Muscle of leg (tissue), 11 donors: ENCODE results near the gene GALE. TPM values are rescaled to one million over a fixed set of nuclear protein-coding genes. Genes with fewer than 3 reads are reported as not detected.
"Not testable (repeated sequence)": the region's sequence is repeated elsewhere in the genome, so short reads cannot be mapped to it uniquely, and the experiment has no call there.

Source experiments
- DNase-seq: peaks from one replicate; pipeline ENCODE4 v3.0.0; 2013
- H3K27ac ChIP-seq: one replicate; pipeline ENCODE4 v1.5.1; 2013; ENCODE audit warnings: mild to moderate bottlenecking, low read length, control low read depth
- H3K27me3 ChIP-seq: one replicate; pipeline ENCODE4 v1.6.1; 2013; ENCODE audit warnings: low read length; ENCODE audit not compliant: control insufficient read depth, insufficient read depth
- H3K36me3 ChIP-seq: one replicate; pipeline ENCODE4 v1.6.1; 2013; ENCODE audit warnings: low read length; ENCODE audit not compliant: control insufficient read depth, insufficient read depth
- H3K4me1 ChIP-seq: one replicate; pipeline ENCODE4 v1.6.1; 2013; ENCODE audit warnings: low read length; ENCODE audit not compliant: control insufficient read depth, insufficient read depth
- H3K4me3 ChIP-seq: one replicate; pipeline ENCODE4 v1.5.1; 2013; ENCODE audit warnings: low read length, control low read depth
- H3K9me3 ChIP-seq: replicated peaks from 2 replicates; pipeline ENCODE4 v1.6.1; 2013; ENCODE audit warnings: low read depth, low read length; ENCODE audit not compliant: control insufficient read depth
- WGBS: methylation state at CpG from one replicate; pipeline ENCODE4 v1.1.5; 2013; ENCODE audit warnings: missing lambda C conversion rate; ENCODE audit not compliant: insufficient coverage; 5-methylcytosine and 5-hydroxymethylcytosine counted together
- polyA plus RNA-seq, 8 donors: library from polyadenylated mRNA; unstranded; fragments of 120-200 nt; gene quantifications; one replicate each; pipeline versions ENCODE4 v1.2.1 to v1.2.3, GENCODE V29; 2013; ENCODE audit warnings: inconsistent platforms in 1 of 8, low replicate concordance in 1 of 8; ENCODE audit not compliant: insufficient read length in 8 of 8, insufficient read depth in 1 of 8
- total RNA-seq: library from RNA; stranded (reverse); fragments of 120-200 nt; gene quantifications from one replicate; pipeline ENCODE4 v1.2.4, GENCODE V29; 2013

GALE gene
- total and polyA plus RNA-seq, 9 donors: 19.5 to 27.8 (median 24.1) TPM

- H3K4me1 ChIP-seq, H3K9me3 ChIP-seq, H3K27me3 ChIP-seq, H3K4me3 ChIP-seq, DNase-seq, H3K36me3 ChIP-seq, H3K27ac ChIP-seq: not testable (repeated sequence)
- WGBS: 80% methylated on average over 2 of the region's 6 CpGs
These were observed 33.6 kb upstream of the GALE start for GRCh38 chr1:23834156-23834555.

GRCh38 chr1:23827717-23828116 is 27.2 kb upstream of the GALE start:
- Histone ChIP-seq H3K4me3 (no peak overlapping the region), H3K9me3 (no peaks in the 10 kb centered on the region), H3K27me3 (no peaks in the 10 kb centered on the region), H3K4me1 (peaks cover 9% of the 10 kb centered on the region), H3K27ac (no peak overlapping the region), H3K36me3 (no peaks in the 10 kb centered on the region)
- 25% methylated on average over 1 of the region's 1 CpG for WGBS
- DNase-seq: no peak

GRCh38 chr1:23826590-23826989 is 26.0 kb upstream of the GALE start:
- 100% methylated on average over 1 of the region's 13 CpGs for WGBS

GRCh38 chr1:23825762-23826522 is 25.4 kb upstream of the GALE start:
- no peaks in the 10 kb centered on the region for H3K36me3 ChIP-seq
- 84% methylated on average over 9 of the region's 24 CpGs for WGBS
- H3K4me3 ChIP-seq: peak overlapping the region; percentile 88
- no peaks in the 10 kb centered on the region for H3K9me3 ChIP-seq
- H3K4me1 ChIP-seq: peaks cover 9% of the 10 kb centered on the region
- DNase-seq: no peak
- H3K27me3 ChIP-seq: no peaks in the 10 kb centered on the region
- H3K27ac ChIP-seq: peak overlapping the region; percentile 83

More at GRCh38 chr1:23826590-23826989, 26.0 kb upstream of the GALE start:
- not testable (repeated sequence) for H3K4me3 ChIP-seq, H3K27ac ChIP-seq, H3K27me3 ChIP-seq, H3K4me1 ChIP-seq, H3K36me3 ChIP-seq, DNase-seq, H3K9me3 ChIP-seq

- peak; percentile 97 for DNase-seq
- no peaks in the 10 kb centered on the region for H3K36me3 ChIP-seq
- 0% methylated on average over 24 of the region's 42 CpGs for WGBS
- peak within 1 kb of the TSS; percentile 88 for H3K4me3 ChIP-seq
- H3K27me3 ChIP-seq: no peaks in the 10 kb centered on the region
- H3K9me3 ChIP-seq: no peaks in the 10 kb centered on the region
- peak within 1 kb of the TSS; percentile 93 for H3K27ac ChIP-seq
- peaks cover 9% of the 10 kb centered on the region for H3K4me1 ChIP-seq
These were observed 24.7 kb upstream of the GALE start, which contains the start of gene HMGCL for GRCh38 chr1:23825076-23825761. TSS of gene HMGCL (minus strand) at chr1:23825429. CDS start at chr1:23825415, 14 bp downstream.

- WGBS: 0% methylated on average over 5 of the region's 8 CpGs
- no peak for DNase-seq
- H3K27me3 ChIP-seq: no peaks in the 10 kb centered on the region
- peaks cover 9% of the 10 kb centered on the region for H3K4me1 ChIP-seq
- H3K9me3 ChIP-seq: no peaks in the 10 kb centered on the region
- no peaks in the 10 kb centered on the region for H3K36me3 ChIP-seq
- H3K27ac ChIP-seq: peak overlapping the region; percentile 93
- peak overlapping the region; percentile 88 for H3K4me3 ChIP-seq
These were observed 24.1 kb upstream of the GALE start for GRCh38 chr1:23824711-23825075.

- no peak overlapping the region for H3K27ac ChIP-seq
- no peak for DNase-seq
- WGBS: 70% methylated on average over 3 of the region's 7 CpGs
- peak overlapping the region; percentile 88 for H3K4me3 ChIP-seq
- peaks cover 9% of the 10 kb centered on the region for H3K4me1 ChIP-seq
- H3K9me3 ChIP-seq: no peaks in the 10 kb centered on the region
- no peaks in the 10 kb centered on the region for H3K27me3 ChIP-seq
- H3K36me3 ChIP-seq: no peaks in the 10 kb centered on the region
These were observed 23.2 kb upstream of the GALE start for GRCh38 chr1:23823767-23824166.

- Histone ChIP-seq H3K27me3 (no peaks in the 10 kb centered on the region), H3K4me1 (no peaks in the 10 kb centered on the region), H3K4me3 (no peak overlapping the region), H3K9me3 (no peaks in the 10 kb centered on the region), H3K27ac (no peak overlapping the region), H3K36me3 (peaks cover 35% of the 10 kb centered on the region)
- DNase-seq: no peak
- 95% methylated on average over 2 of the region's 3 CpGs for whole genome bisulfite sequencing
These were observed 17.1 kb upstream of the GALE start for GRCh38 chr1:23817633-23818032.

- no peaks in the 10 kb centered on the region for H3K27me3 ChIP-seq
- no peaks in the 10 kb centered on the region for H3K4me1 ChIP-seq
- no peak for DNase-seq
- H3K9me3 ChIP-seq: no peaks in the 10 kb centered on the region
- H3K27ac ChIP-seq: no peak overlapping the region
- H3K36me3 ChIP-seq: peaks cover 39% of the 10 kb centered on the region
- no peak overlapping the region for H3K4me3 ChIP-seq
These were observed 16.4 kb upstream of the GALE start for GRCh38 chr1:23816906-23817305.

GRCh38 chr1:23816361-23816760 is 15.8 kb upstream of the GALE start:
- peaks cover 42% of the 10 kb centered on the region for H3K36me3 ChIP-seq
- DNase-seq: no peak
- no peak overlapping the region for H3K27ac ChIP-seq
- no peak overlapping the region for H3K4me3 ChIP-seq
- WGBS: no CpG with 5 or more reads among the region's 3 CpGs
- no peaks in the 10 kb centered on the region for H3K27me3 ChIP-seq
- no peaks in the 10 kb centered on the region for H3K4me1 ChIP-seq
- no peaks in the 10 kb centered on the region for H3K9me3 ChIP-seq
